SU-DHL-6 (cell line): ENCODE results near the gene ABI1.

ENCODE experiments used
- CTCF ChIP-seq: fragments of 200-600 bp; sonication (generic); IDR thresholded peaks from one replicate; pipeline ENCODE4 v1.5.1; 2017; ENCODE audit warnings: antibody characterized with exemption, mild to moderate bottlenecking, low read length, moderate library complexity; ENCODE audit not compliant: insufficient read depth, poor library complexity, severe bottlenecking
- EZH2phosphoT487 ChIP-seq: fragments of 200-600 bp; sonication (generic), shearing (Covaris generic); conservative IDR thresholded peaks from 2 replicates; pipeline ENCODE4 v1.6.1; 2018; ENCODE audit warnings: mild to moderate bottlenecking, antibody characterized with exemption, low read length, moderate library complexity, mixed read lengths

- no peak for TF ChIP-seq CTCF
- TF ChIP-seq EZH2phosphoT487, result no peak
Observed at GRCh38 chr10:26735435-26735834, 125.3 kb downstream of the ABI1 start.
